HepG2 (cell line): ENCODE data around the gene NME1. TPM values are rescaled to one million over a fixed set of nuclear protein-coding genes. Genes with fewer than 3 reads are reported as not detected.

Experiments
- CCDC6 ChIP-seq: sonication (generic); formaldehyde crosslinking; IDR thresholded peaks from 2 replicates; pipeline ENCODE4 v1.8.1; 2022; ENCODE audit warnings: mild to moderate bottlenecking, missing genetic modification reagents, moderate library complexity
- DR1 ChIP-seq: sonication (generic); formaldehyde crosslinking; IDR thresholded peaks from 2 replicates; pipeline ENCODE4 v1.8.0; 2021; ENCODE audit warnings: mild to moderate bottlenecking, missing genetic modification reagents, inconsistent platforms
- EHMT2 ChIP-seq: fragments of 200-600 bp; sonication (generic); IDR thresholded peaks from 2 replicates; pipeline ENCODE4 v1.7.0; 2017; ENCODE audit warnings: antibody characterized with exemption, low read depth, low read length, borderline replicate concordance
- GFI1 ChIP-seq: sonication (generic); formaldehyde crosslinking; IDR thresholded peaks from 2 replicates; pipeline ENCODE4 v1.5.0; 2020; ENCODE audit warnings: missing genetic modification reagents, mild to moderate bottlenecking, borderline replicate concordance
- IRF2 ChIP-seq: IDR thresholded peaks from 2 replicates; pipeline ENCODE4 v1.6.1; 2018; ENCODE audit warnings: missing genetic modification reagents, missing compliant biosample characterization
- KDM1A ChIP-seq: IDR thresholded peaks from 2 replicates; pipeline ENCODE4 v1.6.1; 2016; ENCODE audit warnings: missing compliant biosample characterization
- NAIF1 ChIP-seq: sonication (generic); formaldehyde crosslinking; IDR thresholded peaks from 2 replicates; pipeline ENCODE4 v1.5.0; 2020; ENCODE audit warnings: mild to moderate bottlenecking, missing genetic modification reagents, borderline replicate concordance
- NRL ChIP-seq: sonication (generic); formaldehyde crosslinking; IDR thresholded peaks from 2 replicates; pipeline ENCODE4 v1.5.0; 2020; ENCODE audit warnings: missing genetic modification reagents, mild to moderate bottlenecking, moderate library complexity, borderline replicate concordance
- PHB2 ChIP-seq: fragments of 450-650 bp; IDR thresholded peaks from 2 replicates; pipeline ENCODE4 v1.6.1; 2018; ENCODE audit not compliant: partially characterized antibody
- RNF2 ChIP-seq: fragments of 450-650 bp; conservative IDR thresholded peaks from 2 replicates; pipeline ENCODE4 v1.6.1; 2016; ENCODE audit warnings: low read depth
- ZBTB7B ChIP-seq: sonication (generic); formaldehyde crosslinking; IDR thresholded peaks from 2 replicates; pipeline ENCODE4 v1.4.0; 2020; ENCODE audit warnings: missing genetic modification reagents
- ZNF773 ChIP-seq: sonication (generic); formaldehyde crosslinking; IDR thresholded peaks from 2 replicates; pipeline ENCODE4 v1.4.0; 2020; ENCODE audit warnings: missing genetic modification reagents, borderline replicate concordance
- ZSCAN20 ChIP-seq: sonication (generic); formaldehyde crosslinking; IDR thresholded peaks from 2 replicates; pipeline ENCODE4 v1.4.0; 2020; ENCODE audit warnings: missing genetic modification reagents, mild to moderate bottlenecking, borderline replicate concordance
- polyA plus RNA-seq, 8 experiments: library from polyadenylated mRNA; depleted of rRNA in 3 of 8; stranded (reverse) in 7 of 8; unstranded in 1 of 8; fragments of >200 nt; fragmentation: Illumina TruSeq in 4 of 8; extraction: Trizol in 4 of 8; gene quantifications; 2 replicates each; pipeline versions ENCODE4 v1.2.1 to v1.2.3, GENCODE V29; 2011 to 2016; ENCODE audit warnings: low read depth in 4 of 8, missing spikeins in 1 of 8, mixed read lengths in 1 of 8; ENCODE audit not compliant: insufficient read depth in 1 of 8
- total RNA-seq, 5 experiments: library from RNA; depleted of rRNA; stranded (reverse); fragments of >200 nt; fragmentation: Illumina TruSeq; extraction: Trizol; gene quantifications; 2 replicates each; pipeline ENCODE4 v1.2.3, GENCODE V29; 2016; ENCODE audit warnings: low read depth in 1 of 5
- TF ChIP-seq, protein P1 (sequence below): sonication (generic); formaldehyde crosslinking; IDR thresholded peaks from 2 replicates; pipeline ENCODE4; 2020; ENCODE audit warnings: missing genetic modification reagents, mild to moderate bottlenecking, borderline replicate concordance
- TF ChIP-seq, protein P2 (sequence below), 2 experiments: fragments of 450-650 bp in 1 of 2; sonication (generic) in 1 of 2; formaldehyde crosslinking in 1 of 2; IDR thresholded peaks; 2 replicates each; pipeline versions ENCODE4 v1.6.1 to v1.8.0; 2016 to 2022; ENCODE audit warnings: antibody characterized with exemption in 1 of 2, mild to moderate bottlenecking in 1 of 2, missing genetic modification reagents in 1 of 2

The NME1 gene
- total and polyA plus RNA-seq, 2 of the 13 experiments (the other 11 are each of a cell fraction or from before 2014, with no cell fraction given): 295 to 516 TPM

DNA sequence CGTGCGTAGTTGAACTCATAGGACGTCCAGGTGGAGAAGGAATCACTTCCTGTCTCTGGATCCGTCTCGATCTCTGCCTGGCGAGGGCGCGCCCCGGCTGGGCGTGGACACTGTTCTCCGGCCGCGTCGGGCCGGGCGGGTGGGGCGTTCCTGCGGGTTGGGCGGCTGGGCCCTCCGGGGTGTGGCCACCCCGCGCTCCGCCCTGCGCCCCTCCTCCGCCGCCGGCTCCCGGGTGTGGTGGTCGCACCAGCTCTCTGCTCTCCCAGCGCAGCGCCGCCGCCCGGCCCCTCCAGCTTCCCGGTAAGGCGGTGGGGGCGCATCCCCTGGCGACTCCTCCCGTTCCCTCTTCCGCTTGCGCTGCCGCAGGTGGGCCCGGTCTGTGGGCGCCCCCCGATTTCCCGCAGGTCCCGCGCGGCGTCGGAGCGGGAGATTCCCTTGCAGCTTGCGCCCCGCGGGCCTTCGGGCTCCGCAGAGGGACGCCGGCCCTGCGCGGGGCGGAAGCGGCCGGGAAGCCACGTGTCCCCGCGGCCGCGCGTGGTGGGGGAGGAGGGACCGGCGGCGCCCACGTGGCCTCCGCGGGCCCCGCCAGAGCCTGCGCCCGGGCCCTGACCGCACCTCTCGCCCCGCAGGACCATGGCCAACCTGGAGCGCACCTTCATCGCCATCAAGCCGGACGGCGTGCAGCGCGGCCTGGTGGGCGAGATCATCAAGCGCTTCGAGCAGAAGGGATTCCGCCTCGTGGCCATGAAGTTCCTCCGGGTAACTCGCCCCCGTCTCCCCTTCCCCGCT is 13.0 kb downstream of the NME1 start, which contains the start of gene NME2 (continued):
- TF ChIP-seq, protein P1, sequence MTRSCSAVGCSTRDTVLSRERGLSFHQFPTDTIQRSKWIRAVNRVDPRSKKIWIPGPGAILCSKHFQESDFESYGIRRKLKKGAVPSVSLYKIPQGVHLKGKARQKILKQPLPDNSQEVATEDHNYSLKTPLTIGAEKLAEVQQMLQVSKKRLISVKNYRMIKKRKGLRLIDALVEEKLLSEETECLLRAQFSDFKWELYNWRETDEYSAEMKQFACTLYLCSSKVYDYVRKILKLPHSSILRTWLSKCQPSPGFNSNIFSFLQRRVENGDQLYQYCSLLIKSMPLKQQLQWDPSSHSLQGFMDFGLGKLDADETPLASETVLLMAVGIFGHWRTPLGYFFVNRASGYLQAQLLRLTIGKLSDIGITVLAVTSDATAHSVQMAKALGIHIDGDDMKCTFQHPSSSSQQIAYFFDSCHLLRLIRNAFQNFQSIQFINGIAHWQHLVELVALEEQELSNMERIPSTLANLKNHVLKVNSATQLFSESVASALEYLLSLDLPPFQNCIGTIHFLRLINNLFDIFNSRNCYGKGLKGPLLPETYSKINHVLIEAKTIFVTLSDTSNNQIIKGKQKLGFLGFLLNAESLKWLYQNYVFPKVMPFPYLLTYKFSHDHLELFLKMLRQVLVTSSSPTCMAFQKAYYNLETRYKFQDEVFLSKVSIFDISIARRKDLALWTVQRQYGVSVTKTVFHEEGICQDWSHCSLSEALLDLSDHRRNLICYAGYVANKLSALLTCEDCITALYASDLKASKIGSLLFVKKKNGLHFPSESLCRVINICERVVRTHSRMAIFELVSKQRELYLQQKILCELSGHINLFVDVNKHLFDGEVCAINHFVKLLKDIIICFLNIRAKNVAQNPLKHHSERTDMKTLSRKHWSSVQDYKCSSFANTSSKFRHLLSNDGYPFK (CRISPR knock-in tag): no peak
- TF ChIP-seq NRL (CRISPR knock-in tag): no peak; the same call in 1 of the 2 replicates
- TF ChIP-seq DR1 (CRISPR knock-in tag): peak; percentile 25; the same call in 1 of the 2 replicates
- 0 out of 2 replicates have a peak, but pooled peaks have one; percentile 68 for TF ChIP-seq ZNF773 (CRISPR knock-in tag)
- TF ChIP-seq, protein P2, sequence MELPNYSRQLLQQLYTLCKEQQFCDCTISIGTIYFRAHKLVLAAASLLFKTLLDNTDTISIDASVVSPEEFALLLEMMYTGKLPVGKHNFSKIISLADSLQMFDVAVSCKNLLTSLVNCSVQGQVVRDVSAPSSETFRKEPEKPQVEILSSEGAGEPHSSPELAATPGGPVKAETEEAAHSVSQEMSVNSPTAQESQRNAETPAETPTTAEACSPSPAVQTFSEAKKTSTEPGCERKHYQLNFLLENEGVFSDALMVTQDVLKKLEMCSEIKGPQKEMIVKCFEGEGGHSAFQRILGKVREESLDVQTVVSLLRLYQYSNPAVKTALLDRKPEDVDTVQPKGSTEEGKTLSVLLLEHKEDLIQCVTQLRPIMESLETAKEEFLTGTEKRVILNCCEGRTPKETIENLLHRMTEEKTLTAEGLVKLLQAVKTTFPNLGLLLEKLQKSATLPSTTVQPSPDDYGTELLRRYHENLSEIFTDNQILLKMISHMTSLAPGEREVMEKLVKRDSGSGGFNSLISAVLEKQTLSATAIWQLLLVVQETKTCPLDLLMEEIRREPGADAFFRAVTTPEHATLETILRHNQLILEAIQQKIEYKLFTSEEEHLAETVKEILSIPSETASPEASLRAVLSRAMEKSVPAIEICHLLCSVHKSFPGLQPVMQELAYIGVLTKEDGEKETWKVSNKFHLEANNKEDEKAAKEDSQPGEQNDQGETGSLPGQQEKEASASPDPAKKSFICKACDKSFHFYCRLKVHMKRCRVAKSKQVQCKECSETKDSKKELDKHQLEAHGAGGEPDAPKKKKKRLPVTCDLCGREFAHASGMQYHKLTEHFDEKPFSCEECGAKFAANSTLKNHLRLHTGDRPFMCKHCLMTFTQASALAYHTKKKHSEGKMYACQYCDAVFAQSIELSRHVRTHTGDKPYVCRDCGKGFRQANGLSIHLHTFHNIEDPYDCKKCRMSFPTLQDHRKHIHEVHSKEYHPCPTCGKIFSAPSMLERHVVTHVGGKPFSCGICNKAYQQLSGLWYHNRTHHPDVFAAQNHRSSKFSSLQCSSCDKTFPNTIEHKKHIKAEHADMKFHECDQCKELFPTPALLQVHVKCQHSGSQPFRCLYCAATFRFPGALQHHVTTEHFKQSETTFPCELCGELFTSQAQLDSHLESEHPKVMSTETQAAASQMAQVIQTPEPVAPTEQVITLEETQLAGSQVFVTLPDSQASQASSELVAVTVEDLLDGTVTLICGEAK (IDR thresholded peaks at IDR 0.05): no peak
- TF ChIP-seq, protein P2 (CRISPR knock-in tag; IDR thresholded peaks at IDR 0.05): peak; percentile 77
- peak; percentile 50 for TF ChIP-seq CCDC6 (CRISPR knock-in tag)
- no peak for TF ChIP-seq KDM1A
- no peak for TF ChIP-seq EHMT2
- peak; percentile 35; the same call in 1 of the 2 replicates for TF ChIP-seq IRF2
- TF ChIP-seq NAIF1 (CRISPR knock-in tag): no peak
- peak; percentile 85; the same call in 1 of the 2 replicates for TF ChIP-seq ZBTB7B (CRISPR knock-in tag)
- no peak for TF ChIP-seq ZSCAN20
- peak; percentile 48; the same call in 1 of the 2 replicates for TF ChIP-seq GFI1
- TF ChIP-seq PHB2: no peak
- TF ChIP-seq RNF2: peak; percentile 82
